ENCODE data around the gene KCP.

GRCh38 chr7:128883622-128884448 is 26.7 kb downstream of the KCP start:
- TF ChIP-seq SMC3 (conservative IDR thresholded peaks at IDR 0.05; ENCODE audit: poor library complexity) (peak; percentile 69), RAD21 (conservative IDR thresholded peaks at IDR 0.05) (peak; percentile 68), EZH2 (IDR thresholded peaks at IDR 0.05; ENCODE audit: borderline replicate concordance, insufficient read depth, low read length, poor library complexity, severe bottlenecking) (no peak), REST (IDR thresholded peaks at IDR 0.05; ENCODE audit: borderline replicate concordance) (no peak)
- TF ChIP-seq, protein P1, sequence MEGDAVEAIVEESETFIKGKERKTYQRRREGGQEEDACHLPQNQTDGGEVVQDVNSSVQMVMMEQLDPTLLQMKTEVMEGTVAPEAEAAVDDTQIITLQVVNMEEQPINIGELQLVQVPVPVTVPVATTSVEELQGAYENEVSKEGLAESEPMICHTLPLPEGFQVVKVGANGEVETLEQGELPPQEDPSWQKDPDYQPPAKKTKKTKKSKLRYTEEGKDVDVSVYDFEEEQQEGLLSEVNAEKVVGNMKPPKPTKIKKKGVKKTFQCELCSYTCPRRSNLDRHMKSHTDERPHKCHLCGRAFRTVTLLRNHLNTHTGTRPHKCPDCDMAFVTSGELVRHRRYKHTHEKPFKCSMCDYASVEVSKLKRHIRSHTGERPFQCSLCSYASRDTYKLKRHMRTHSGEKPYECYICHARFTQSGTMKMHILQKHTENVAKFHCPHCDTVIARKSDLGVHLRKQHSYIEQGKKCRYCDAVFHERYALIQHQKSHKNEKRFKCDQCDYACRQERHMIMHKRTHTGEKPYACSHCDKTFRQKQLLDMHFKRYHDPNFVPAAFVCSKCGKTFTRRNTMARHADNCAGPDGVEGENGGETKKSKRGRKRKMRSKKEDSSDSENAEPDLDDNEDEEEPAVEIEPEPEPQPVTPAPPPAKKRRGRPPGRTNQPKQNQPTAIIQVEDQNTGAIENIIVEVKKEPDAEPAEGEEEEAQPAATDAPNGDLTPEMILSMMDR (IDR thresholded peaks at IDR 0.05; ENCODE audit: poor library complexity, severe bottlenecking) = peak; percentile 69
